Left lung (tissue), 10 donors: Measurements from ENCODE around the gene GPC1. TPM values are rescaled to one million over a fixed set of nuclear protein-coding genes. Genes with fewer than 3 reads are reported as not detected.

Experiments
- ATAC-seq: fragments of 200-7000 bp; cut with Tn5 transposase; one replicate; pipeline ENCODE4 v1.9.1; 2020; ENCODE audit warnings: moderate library complexity
- DNase-seq, 4 donors: peaks; one replicate each; pipeline ENCODE4 v3.0.0-alpha.2; 2013 to 2020
- H3K27ac ChIP-seq, 2 donors: fragments of 200-600 bp; sonication (generic) in 1 of 2; one replicate each; pipeline versions ENCODE4 v1.5.0 to v1.8.0; 2020 to 2021
- H3K27me3 ChIP-seq, 2 donors: fragments of 200-600 bp; sonication (generic) in 1 of 2; one replicate each; pipeline versions ENCODE4 v1.5.0 to v1.8.0; 2020 to 2021
- H3K36me3 ChIP-seq, 2 donors: fragments of 200-600 bp; sonication (generic) in 1 of 2; one replicate each; pipeline versions ENCODE4 v1.5.0 to v1.8.0; 2020 to 2021
- H3K4me1 ChIP-seq, 2 donors: fragments of 200-600 bp; one replicate each; pipeline ENCODE4 v1.8.0; 2021
- H3K4me3 ChIP-seq, 2 donors: fragments of 200-600 bp; sonication (generic) in 1 of 2; one replicate each; pipeline versions ENCODE4 v1.5.0 to v1.8.0; 2020 to 2021; ENCODE audit warnings: mild to moderate bottlenecking in 1 of 2
- H3K9me3 ChIP-seq, 2 donors: fragments of 200-600 bp; sonication (generic) in 1 of 2; one replicate each; pipeline versions ENCODE4 v1.5.0 to v1.8.0; 2020 to 2021
- CTCF ChIP-seq, 2 donors: fragments of 200-600 bp; sonication (generic) in 1 of 2; IDR thresholded peaks; one replicate each; pipeline versions ENCODE4 v1.5.0 to v1.8.0; 2021; ENCODE audit warnings: antibody characterized with exemption in 2 of 2
- intact Hi-C, 2 donors: fragments of 100-400 bp; cut with DNase I; formaldehyde crosslinking; loops; one replicate each; pipeline versions ENCODE4 v1.11.2 to v1.14.2; 2022
- polyA plus RNA-seq, 6 donors: library from polyadenylated mRNA; unstranded; fragments of 120-200 nt; gene quantifications; one replicate each; pipeline ENCODE4 v1.2.1, GENCODE V29; 2013; ENCODE audit not compliant: insufficient read length in 6 of 6
- total RNA-seq, 2 donors: library from RNA; stranded (reverse); fragmentation: NEBNext Ultra II Directional; extraction: Animal tissue kit (Norgen Biotek cat#: 25700); gene quantifications; one replicate each; pipeline ENCODE4 v1.2.1, GENCODE V29; 2021
- donor health status: DM: no; HTN: yes; CAD: no.
- donor health status: DM: no; HTN: no; CAD: no.

GPC1 gene
- total and polyA plus RNA-seq, 8 donors, result 24.6 to 63.4 (median 45.3) TPM

GRCh38 chr2:240420206-240421104 lies 15.0 kb upstream of the GPC1 start:
- Histone ChIP-seq H3K4me3 (no peak overlapping the region), H3K27me3 (no peaks in the 10 kb centered on the region), H3K4me1 (no peaks in the 10 kb centered on the region), H3K36me3 (no peaks in the 10 kb centered on the region), H3K27ac (no peak overlapping the region), H3K9me3 (peaks cover 3 to 45% of the 10 kb centered on the region in 2 donors)
- DNase-seq, result peak in 2 of 4 donors; percentile 28 to 42
- ATAC-seq, result no peak
- no peak for TF ChIP-seq CTCF (IDR thresholded peaks at IDR 0.05)
- intact Hi-C loops, result no loop called here

- ATAC-seq (no peak), DNase-seq (peak in 2 of 4 donors; percentile 19 to 41)
- intact Hi-C loops, result no loop called here
- Histone ChIP-seq H3K27ac (no peak overlapping the region), H3K4me3 (no peak overlapping the region), H3K9me3 (peaks cover 3 to 51% of the 10 kb centered on the region in 2 donors), H3K27me3 (no peaks in the 10 kb centered on the region), H3K36me3 (no peaks in the 10 kb centered on the region), H3K4me1 (no peaks in the 10 kb centered on the region)
- TF ChIP-seq CTCF (IDR thresholded peaks at IDR 0.05), result no peak
Measured at GRCh38 chr2:240421381-240421780, 14.1 kb upstream of the GPC1 start.

DNA sequence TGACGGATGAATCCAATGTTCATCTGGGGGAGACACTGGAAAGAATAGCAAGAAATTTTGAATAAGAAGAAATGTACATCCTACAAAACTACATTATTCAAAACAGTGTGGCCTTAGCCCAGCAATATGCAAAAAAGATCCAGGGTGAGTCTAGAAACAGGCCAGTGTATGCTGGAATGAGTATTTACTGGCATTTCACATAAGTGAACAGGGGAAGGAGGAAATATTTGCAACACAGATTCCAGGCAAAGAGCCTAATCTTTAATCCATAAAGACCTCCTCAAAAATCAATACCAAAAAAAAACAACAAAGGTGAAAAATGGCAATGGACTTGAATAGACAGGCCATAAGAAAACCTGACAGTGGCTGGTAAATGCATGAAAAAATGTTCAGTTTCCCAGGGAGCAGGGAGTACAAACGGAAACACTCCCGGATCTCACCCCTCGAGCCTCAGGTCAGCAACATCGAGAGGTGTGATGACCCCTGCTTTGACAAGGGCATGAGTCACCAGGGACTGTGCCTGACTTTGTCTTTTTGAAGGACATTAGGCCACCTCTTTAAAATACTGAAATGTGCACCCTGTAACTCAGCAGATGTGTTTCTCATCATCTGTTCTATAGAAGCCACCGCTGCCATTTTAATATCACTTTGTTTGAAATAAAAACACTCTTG lies 12.7 kb upstream of the GPC1 start:
- H3K9me3 ChIP-seq, result peaks cover 3 to 51% of the 10 kb centered on the region in 2 donors
- no peak for DNase-seq
- TF ChIP-seq CTCF (IDR thresholded peaks at IDR 0.05), result no peak
- H3K36me3 ChIP-seq, result no peaks in the 10 kb centered on the region
- H3K27me3 ChIP-seq, result no peaks in the 10 kb centered on the region
- no peak overlapping the region for H3K4me3 ChIP-seq
- intact Hi-C loops, result no loop called here
- H3K4me1 ChIP-seq, result no peaks in the 10 kb centered on the region
- no peak for ATAC-seq
- no peak overlapping the region for H3K27ac ChIP-seq

GRCh38 chr2:240423788-240424191 lies 11.7 kb upstream of the GPC1 start:
- intact Hi-C loops, result no loop called here
- peak in 2 of 4 donors; percentile 26 to 51 for DNase-seq

More at GRCh38 chr2:240423788-240424191, 11.7 kb upstream of the GPC1 start:
- Histone ChIP-seq H3K27me3 (no peaks in the 10 kb centered on the region), H3K36me3 (no peaks in the 10 kb centered on the region), H3K27ac (no peak overlapping the region), H3K9me3 (peaks cover 3 to 43% of the 10 kb centered on the region in 2 donors), H3K4me3 (no peak overlapping the region), H3K4me1 (no peaks in the 10 kb centered on the region)
- ATAC-seq, result no peak
- TF ChIP-seq CTCF (IDR thresholded peaks at IDR 0.05), result no peak
